HepG2 (cell line): ENCODE measurements around the gene VAMP5. TPM values are rescaled to one million over a fixed set of nuclear protein-coding genes. Genes with fewer than 3 reads are reported as not detected.

Source experiments
- AGO1 ChIP-seq: fragments of 200-400 bp; formaldehyde crosslinking; IDR thresholded peaks from 2 replicates; pipeline ENCODE4 v1.6.1; 2017; ENCODE audit warnings: mild to moderate bottlenecking, low read depth, low read length, moderate library complexity; ENCODE audit not compliant: poor library complexity, severe bottlenecking
- FOXO1 ChIP-seq: sonication (generic); formaldehyde crosslinking; IDR thresholded peaks from 2 replicates; pipeline ENCODE4 v1.4.0; 2020; ENCODE audit warnings: missing genetic modification reagents
- GABPA ChIP-seq, 2 experiments: IDR thresholded peaks; 2 replicates each; pipeline ENCODE4 v1.6.1; 2011 to 2016; ENCODE audit warnings: low read depth in 2 of 2, low read length in 1 of 2, missing biosample characterization in 1 of 2, missing genetic modification characterization in 1 of 2
- HMG20B ChIP-seq: conservative IDR thresholded peaks from 2 replicates; pipeline ENCODE4 v1.6.1; 2016; ENCODE audit warnings: missing genetic modification reagents, missing compliant biosample characterization
- IRF1 ChIP-seq: sonication (generic); formaldehyde crosslinking; IDR thresholded peaks from 2 replicates; pipeline ENCODE4 v1.4.0; 2020; ENCODE audit warnings: low read depth, mild to moderate bottlenecking, missing genetic modification reagents
- KMT2A ChIP-seq: sonication (generic); formaldehyde crosslinking; IDR thresholded peaks from 2 replicates; pipeline ENCODE4 v1.4.0; 2020; ENCODE audit warnings: missing genetic modification reagents
- MYNN ChIP-seq: sonication (generic); formaldehyde crosslinking; IDR thresholded peaks from 2 replicates; pipeline ENCODE4 v1.4.0; 2020; ENCODE audit warnings: mild to moderate bottlenecking, low read depth, missing genetic modification reagents
- NCOA2 ChIP-seq: sonication (generic); formaldehyde crosslinking; IDR thresholded peaks from 2 replicates; pipeline ENCODE4 v1.8.0; 2022; ENCODE audit warnings: inconsistent platforms
- NFYB ChIP-seq: sonication (generic); formaldehyde crosslinking; IDR thresholded peaks from 2 replicates; pipeline ENCODE4 v1.4.0; 2020; ENCODE audit warnings: missing genetic modification reagents
- NKX3-1 ChIP-seq: sonication (generic); formaldehyde crosslinking; IDR thresholded peaks from 2 replicates; pipeline ENCODE4 v1.5.0; 2020; ENCODE audit warnings: missing genetic modification reagents
- NR2F2 ChIP-seq: IDR thresholded peaks from 2 replicates; pipeline ENCODE4 v1.6.1; 2012; ENCODE audit warnings: low read depth, inconsistent platforms, borderline replicate concordance
- PHB2 ChIP-seq: fragments of 450-650 bp; IDR thresholded peaks from 2 replicates; pipeline ENCODE4 v1.6.1; 2018; ENCODE audit not compliant: partially characterized antibody
- SIX4 ChIP-seq: sonication (generic); formaldehyde crosslinking; IDR thresholded peaks from 2 replicates; pipeline ENCODE4 v1.4.0; 2020; ENCODE audit warnings: missing genetic modification reagents
- STAG1 ChIP-seq: sonication (generic); formaldehyde crosslinking; IDR thresholded peaks from 2 replicates; pipeline ENCODE4 v1.4.0; 2020; ENCODE audit warnings: missing genetic modification reagents
- XBP1 ChIP-seq: sonication (generic); formaldehyde crosslinking; IDR thresholded peaks from 2 replicates; pipeline ENCODE4 v1.5.0; 2020; ENCODE audit warnings: missing genetic modification reagents
- ZNF224 ChIP-seq: sonication (generic); formaldehyde crosslinking; IDR thresholded peaks from 2 replicates; pipeline ENCODE4 v1.5.0; 2020; ENCODE audit warnings: mild to moderate bottlenecking, missing genetic modification reagents
- ZNF33B ChIP-seq: sonication (generic); formaldehyde crosslinking; IDR thresholded peaks from 2 replicates; pipeline ENCODE4 v1.5.1; 2020; ENCODE audit warnings: mild to moderate bottlenecking, missing genetic modification reagents
- ZNF503 ChIP-seq: sonication (generic); formaldehyde crosslinking; IDR thresholded peaks from 2 replicates; pipeline ENCODE4 v1.4.0; 2020; ENCODE audit warnings: missing genetic modification reagents
- ZNF562 ChIP-seq: sonication (generic); formaldehyde crosslinking; IDR thresholded peaks from 2 replicates; pipeline ENCODE4 v1.8.0; 2022; ENCODE audit warnings: missing genetic modification reagents, borderline replicate concordance
- ZNF746 ChIP-seq: sonication (generic); formaldehyde crosslinking; IDR thresholded peaks from 2 replicates; pipeline ENCODE4 v1.8.0; 2022; ENCODE audit warnings: mild to moderate bottlenecking, missing genetic modification reagents
- ZUFSP ChIP-seq: sonication (generic); formaldehyde crosslinking; IDR thresholded peaks from 2 replicates; pipeline ENCODE4 v1.9.0; 2021; ENCODE audit warnings: missing genetic modification reagents, mild to moderate bottlenecking, borderline replicate concordance
- polyA plus RNA-seq, 8 experiments: library from polyadenylated mRNA; depleted of rRNA in 3 of 8; stranded (reverse) in 7 of 8; unstranded in 1 of 8; fragments of >200 nt; fragmentation: Illumina TruSeq in 4 of 8; extraction: Trizol in 4 of 8; gene quantifications; 2 replicates each; pipeline versions ENCODE4 v1.2.1 to v1.2.3, GENCODE V29; 2011 to 2016; ENCODE audit warnings: low read depth in 4 of 8, missing spikeins in 1 of 8, mixed read lengths in 1 of 8; ENCODE audit not compliant: insufficient read depth in 1 of 8
- total RNA-seq, 5 experiments: library from RNA; depleted of rRNA; stranded (reverse); fragments of >200 nt; fragmentation: Illumina TruSeq; extraction: Trizol; gene quantifications; 2 replicates each; pipeline ENCODE4 v1.2.3, GENCODE V29; 2016; ENCODE audit warnings: low read depth in 1 of 5
- TF ChIP-seq, protein P1 (sequence below): sonication (generic); formaldehyde crosslinking; conservative IDR thresholded peaks from 2 replicates; pipeline ENCODE4 v1.5.0; 2020; ENCODE audit warnings: missing genetic modification reagents
- TF ChIP-seq, protein P2 (sequence below): sonication (generic); formaldehyde crosslinking; IDR thresholded peaks from 2 replicates; pipeline ENCODE4 v1.4.0; 2020; ENCODE audit warnings: missing genetic modification reagents

The VAMP5 gene
- total and polyA plus RNA-seq, 2 of the 13 experiments (the other 11 are each of a cell fraction or from before 2014, with no cell fraction given) = 7.2 to 56.7 TPM

- TF ChIP-seq ZNF224 (CRISPR knock-in tag) = no peak
- peak; percentile 55; the same call in 1 of the 2 replicates for TF ChIP-seq KMT2A (CRISPR knock-in tag)
- TF ChIP-seq NKX3-1 (CRISPR knock-in tag) = no peak
- no peak for TF ChIP-seq PHB2
- no peak for TF ChIP-seq ZNF746 (CRISPR knock-in tag)
- TF ChIP-seq, protein P1, sequence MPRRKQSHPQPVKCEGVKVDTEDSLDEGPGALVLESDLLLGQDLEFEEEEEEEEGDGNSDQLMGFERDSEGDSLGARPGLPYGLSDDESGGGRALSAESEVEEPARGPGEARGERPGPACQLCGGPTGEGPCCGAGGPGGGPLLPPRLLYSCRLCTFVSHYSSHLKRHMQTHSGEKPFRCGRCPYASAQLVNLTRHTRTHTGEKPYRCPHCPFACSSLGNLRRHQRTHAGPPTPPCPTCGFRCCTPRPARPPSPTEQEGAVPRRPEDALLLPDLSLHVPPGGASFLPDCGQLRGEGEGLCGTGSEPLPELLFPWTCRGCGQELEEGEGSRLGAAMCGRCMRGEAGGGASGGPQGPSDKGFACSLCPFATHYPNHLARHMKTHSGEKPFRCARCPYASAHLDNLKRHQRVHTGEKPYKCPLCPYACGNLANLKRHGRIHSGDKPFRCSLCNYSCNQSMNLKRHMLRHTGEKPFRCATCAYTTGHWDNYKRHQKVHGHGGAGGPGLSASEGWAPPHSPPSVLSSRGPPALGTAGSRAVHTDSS (CRISPR knock-in tag) = no peak
- TF ChIP-seq ZNF33B (CRISPR knock-in tag) = no peak
- TF ChIP-seq NFYB (CRISPR knock-in tag) = no peak
- no peak for TF ChIP-seq XBP1
- TF ChIP-seq GABPA (IDR thresholded peaks at IDR 0.05; ENCODE audit: low read depth, low read length) = no peak
- TF ChIP-seq GABPA (CRISPR knock-in tag; IDR thresholded peaks at IDR 0.05; ENCODE audit: low read depth) = peak; percentile 66
- TF ChIP-seq SIX4 (CRISPR knock-in tag) = 0 out of 2 replicates have a peak, but pooled peaks have one; percentile 31
- no peak for TF ChIP-seq STAG1 (CRISPR knock-in tag)
- no peak for TF ChIP-seq ZUFSP (CRISPR knock-in tag)
- no peak for TF ChIP-seq FOXO1 (CRISPR knock-in tag)
- TF ChIP-seq ZNF503 (CRISPR knock-in tag) = no peak
- 0 out of 2 replicates have a peak, but pooled peaks have one; percentile 44 for TF ChIP-seq NR2F2
- TF ChIP-seq HMG20B = no peak
- TF ChIP-seq NCOA2 (CRISPR knock-in tag) = no peak
- TF ChIP-seq IRF1 (CRISPR knock-in tag) = no peak
- TF ChIP-seq MYNN = 0 out of 2 replicates have a peak, but pooled peaks have one; percentile 70
- TF ChIP-seq, protein P2, sequence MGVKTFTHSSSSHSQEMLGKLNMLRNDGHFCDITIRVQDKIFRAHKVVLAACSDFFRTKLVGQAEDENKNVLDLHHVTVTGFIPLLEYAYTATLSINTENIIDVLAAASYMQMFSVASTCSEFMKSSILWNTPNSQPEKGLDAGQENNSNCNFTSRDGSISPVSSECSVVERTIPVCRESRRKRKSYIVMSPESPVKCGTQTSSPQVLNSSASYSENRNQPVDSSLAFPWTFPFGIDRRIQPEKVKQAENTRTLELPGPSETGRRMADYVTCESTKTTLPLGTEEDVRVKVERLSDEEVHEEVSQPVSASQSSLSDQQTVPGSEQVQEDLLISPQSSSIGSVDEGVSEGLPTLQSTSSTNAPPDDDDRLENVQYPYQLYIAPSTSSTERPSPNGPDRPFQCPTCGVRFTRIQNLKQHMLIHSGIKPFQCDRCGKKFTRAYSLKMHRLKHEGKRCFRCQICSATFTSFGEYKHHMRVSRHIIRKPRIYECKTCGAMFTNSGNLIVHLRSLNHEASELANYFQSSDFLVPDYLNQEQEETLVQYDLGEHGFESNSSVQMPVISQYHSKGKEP (CRISPR knock-in tag) = no peak
- no peak for TF ChIP-seq ZNF562
- TF ChIP-seq AGO1 = peak; percentile 42
Measured at GRCh38 chr2:85577386-85578242, 6.6 kb upstream of the VAMP5 start, which contains the start of gene VAMP8 (continued).
